Karpas-422 (cell line): ENCODE results near the gene SPI1. TPM values are rescaled to one million over a fixed set of nuclear protein-coding genes. Genes with fewer than 3 reads are reported as not detected.
"Not testable (repeated sequence)": the region's sequence is repeated elsewhere in the genome, so short reads cannot be mapped to it uniquely, and the experiment has no call there.

Source experiments
- DNase-seq: peaks from one replicate; pipeline ENCODE4 v3.0.0-alpha.2; 2015
- H2AFZ ChIP-seq: fragments of 200-600 bp; sonication (generic); 2 replicates; pipeline ENCODE4 v1.6.1; 2014; ENCODE audit warnings: antibody characterized with exemption, low read length, mixed read lengths
- H3K27ac ChIP-seq: fragments of 200-600 bp; sonication (generic); 2 replicates; pipeline ENCODE4 v1.5.1; 2014; ENCODE audit warnings: mild to moderate bottlenecking, low read length, moderate library complexity
- H3K27me3 ChIP-seq: fragments of 200-600 bp; sonication (generic); 2 replicates; pipeline ENCODE4 v1.6.1; 2014; ENCODE audit warnings: low read length, mixed read lengths
- H3K36me3 ChIP-seq: fragments of 200-600 bp; sonication (generic); 2 replicates; pipeline ENCODE4 v1.6.1; 2014; ENCODE audit warnings: low read length, mixed read lengths; ENCODE audit not compliant: insufficient read depth
- H3K4me1 ChIP-seq: fragments of 200-600 bp; sonication (generic); 2 replicates; pipeline ENCODE4 v1.6.1; 2014; ENCODE audit warnings: mild to moderate bottlenecking, low read length, mixed read lengths
- H3K4me2 ChIP-seq: fragments of 200-600 bp; sonication (generic); 2 replicates; pipeline ENCODE4 v1.6.1; 2014; ENCODE audit warnings: low read length, low read depth, mild to moderate bottlenecking; ENCODE audit not compliant: poor library complexity, severe bottlenecking
- H3K4me3 ChIP-seq: fragments of 200-600 bp; sonication (generic); 2 replicates; pipeline ENCODE4 v1.5.1; 2014; ENCODE audit warnings: mild to moderate bottlenecking, antibody characterized with exemption, low read length, mixed read lengths
- H3K79me2 ChIP-seq: fragments of 200-600 bp; sonication (generic); 2 replicates; pipeline ENCODE4 v1.6.1; 2014; ENCODE audit warnings: mild to moderate bottlenecking, low read length, mixed read lengths
- H3K9ac ChIP-seq: fragments of 200-600 bp; sonication (generic); 2 replicates; pipeline ENCODE4 v1.6.0; 2014; ENCODE audit warnings: low read length
- H3K9me2 ChIP-seq: fragments of 200-600 bp; sonication (generic), shearing (Covaris generic); replicated peaks from 2 replicates; pipeline ENCODE4 v1.6.0; 2014; ENCODE audit warnings: mild to moderate bottlenecking, low read length, moderate library complexity; ENCODE audit not compliant: insufficient read depth
- H3K9me3 ChIP-seq: fragments of 300-700, 200-600 bp; sonication (generic); 2 replicates; pipeline ENCODE4 v1.6.1; 2014; ENCODE audit warnings: low read length, mixed read lengths
- H4K20me1 ChIP-seq: fragments of 200-600 bp; sonication (generic); 2 replicates; pipeline ENCODE4 v1.6.1; 2014; ENCODE audit warnings: mild to moderate bottlenecking, antibody characterized with exemption, low read length, low read depth; ENCODE audit not compliant: insufficient read depth
- total RNA-seq: library from RNA; depleted of rRNA; stranded (reverse); fragments of >200 nt; shearing (Covaris generic); gene quantifications from 2 replicates; pipeline ENCODE4 v1.2.3, GENCODE V29; 2014; ENCODE audit warnings: low replicate concordance

Gene SPI1
- total RNA-seq, 1 experiment from 2014 or later: 114 TPM

- H3K36me3 ChIP-seq: no peaks in the 10 kb centered on the region
- H3K27ac ChIP-seq: no peak overlapping the region; the same call in 1 of the 2 replicates
- no peaks in the 10 kb centered on the region for H3K27me3 ChIP-seq
- no peak for DNase-seq
- H3K79me2 ChIP-seq: no peaks in the 10 kb centered on the region
- no peak overlapping the region for H2AFZ ChIP-seq
- H3K4me2 ChIP-seq: no peak overlapping the region
- H3K9me2 ChIP-seq: no peaks in the 10 kb centered on the region
- H3K9ac ChIP-seq: no peak overlapping the region
- no peak overlapping the region for H3K4me3 ChIP-seq
- no peaks in the 10 kb centered on the region for H4K20me1 ChIP-seq
- H3K9me3 ChIP-seq: no peaks in the 10 kb centered on the region
- no peaks in the 10 kb centered on the region for H3K4me1 ChIP-seq
Observed at GRCh38 chr11:47338396-47339241, 39.7 kb downstream of the SPI1 start.

- no peaks in the 10 kb centered on the region for H3K9me3 ChIP-seq
- H3K36me3 ChIP-seq: no peaks in the 10 kb centered on the region
- H3K79me2 ChIP-seq: no peaks in the 10 kb centered on the region
- H3K9ac ChIP-seq: no peak overlapping the region
- no peak overlapping the region for H3K27ac ChIP-seq
- H2AFZ ChIP-seq: no peak overlapping the region
- no peaks in the 10 kb centered on the region for H4K20me1 ChIP-seq
- H3K27me3 ChIP-seq: no peaks in the 10 kb centered on the region
- H3K4me3 ChIP-seq: no peak overlapping the region
- no peak overlapping the region for H3K4me2 ChIP-seq
- DNase-seq: no peak
- H3K4me1 ChIP-seq: no peaks in the 10 kb centered on the region
- H3K9me2 ChIP-seq: no peaks in the 10 kb centered on the region
Observed at GRCh38 chr11:47337229-47337924, 41.0 kb downstream of the SPI1 start.

- Histone ChIP-seq H3K27ac (no peak overlapping the region), H2AFZ (no peak overlapping the region), H3K79me2 (no peaks in the 10 kb centered on the region), H3K9me2 (no peaks in the 10 kb centered on the region), H3K27me3 (no peaks in the 10 kb centered on the region), H3K9me3 (no peaks in the 10 kb centered on the region), H3K4me2 (no peak overlapping the region), H3K4me3 (no peak overlapping the region), H3K9ac (no peak overlapping the region), H3K4me1 (no peaks in the 10 kb centered on the region), H4K20me1 (no peaks in the 10 kb centered on the region), H3K36me3 (no peaks in the 10 kb centered on the region)
- no peak for DNase-seq
Observed at GRCh38 chr11:47336595-47336994, 41.8 kb downstream of the SPI1 start.

- Histone ChIP-seq H3K27me3 (no peaks in the 10 kb centered on the region), H3K79me2 (no peaks in the 10 kb centered on the region), H3K9me2 (no peaks in the 10 kb centered on the region), H3K27ac (no peak overlapping the region), H2AFZ (no peak overlapping the region), H3K9ac (no peak overlapping the region), H3K36me3 (no peaks in the 10 kb centered on the region), H3K4me1 (no peaks in the 10 kb centered on the region), H4K20me1 (no peaks in the 10 kb centered on the region), H3K9me3 (no peaks in the 10 kb centered on the region), H3K4me2 (no peak overlapping the region), H3K4me3 (no peak overlapping the region)
- DNase-seq: no peak
Observed at GRCh38 chr11:47335733-47336132, 42.6 kb downstream of the SPI1 start.

GRCh38 chr11:47334699-47335411 is 43.5 kb downstream of the SPI1 start:
- H3K79me2 ChIP-seq, H3K27me3 ChIP-seq, H2AFZ ChIP-seq, H3K9me3 ChIP-seq, H4K20me1 ChIP-seq, H3K4me3 ChIP-seq, H3K9me2 ChIP-seq, DNase-seq, H3K4me2 ChIP-seq, H3K36me3 ChIP-seq, H3K4me1 ChIP-seq, H3K27ac ChIP-seq, H3K9ac ChIP-seq: not testable (repeated sequence)

GRCh38 chr11:47333886-47334443 is 44.4 kb downstream of the SPI1 start:
- Histone ChIP-seq H3K4me2 (no peak overlapping the region), H4K20me1 (no peaks in the 10 kb centered on the region), H3K79me2 (no peaks in the 10 kb centered on the region), H3K9me2 (no peaks in the 10 kb centered on the region), H3K36me3 (0 out of 2 replicates have a peak, but pooled peaks cover under 1% of the 10 kb centered on the region), H3K9ac (no peak overlapping the region), H3K4me1 (peaks cover 5% of the 10 kb centered on the region; the same call in 1 of the 2 replicates), H3K27ac (no peak overlapping the region), H3K27me3 (no peaks in the 10 kb centered on the region), H3K9me3 (no peaks in the 10 kb centered on the region), H3K4me3 (no peak overlapping the region), H2AFZ (no peak overlapping the region)
- no peak for DNase-seq

- H3K27ac ChIP-seq: no peak overlapping the region
- H2AFZ ChIP-seq: no peak overlapping the region
- H3K4me2 ChIP-seq: no peak overlapping the region
- H3K9ac ChIP-seq: no peak overlapping the region
- no peaks in the 10 kb centered on the region for H4K20me1 ChIP-seq
- peaks cover 10% of the 10 kb centered on the region for H3K4me1 ChIP-seq
- H3K9me3 ChIP-seq: no peaks in the 10 kb centered on the region
- H3K9me2 ChIP-seq: no peaks in the 10 kb centered on the region
- H3K36me3 ChIP-seq: 0 out of 2 replicates have a peak, but pooled peaks cover 5% of the 10 kb centered on the region
- no peak for DNase-seq
- no peaks in the 10 kb centered on the region for H3K27me3 ChIP-seq
- H3K4me3 ChIP-seq: no peak overlapping the region
- no peaks in the 10 kb centered on the region for H3K79me2 ChIP-seq
Observed at GRCh38 chr11:47333526-47333845, 44.9 kb downstream of the SPI1 start.
